ENCODE data around the gene SMC5.

Gene SMC5

DNA sequence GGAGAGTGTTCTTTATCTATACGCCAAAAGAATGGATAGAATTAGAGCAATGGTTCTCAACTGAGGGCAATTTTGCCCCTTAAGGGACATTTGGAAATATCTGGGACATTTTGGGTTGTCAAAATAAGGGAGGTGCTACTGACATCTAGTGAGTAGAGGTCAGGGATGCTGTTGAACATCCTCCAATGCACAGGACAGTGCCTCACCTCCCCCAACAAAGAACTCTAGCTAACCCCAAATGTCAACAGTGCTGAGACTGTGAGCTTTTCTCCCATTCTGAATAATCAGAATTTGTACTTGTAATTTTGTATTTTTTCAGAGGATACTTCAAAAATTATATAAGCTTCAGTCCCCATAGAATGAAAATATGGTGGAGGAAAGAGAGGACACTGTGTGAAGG is 8.6 kb upstream of the SMC5 start:
- Histone ChIP-seq H3K9me3 (ENCODE audit: control insufficient read depth in 1 of 2, low read length in 2 of 2) (no peaks in the 10 kb centered on the region), H3K27me3 (ENCODE audit: low read depth, low read length) (no peaks in the 10 kb centered on the region), H3K4me1 (ENCODE audit: control insufficient read depth in 1 of 2, insufficient read depth in 2 of 2, low read length in 2 of 2) (peaks cover 0 to under 1% of the 10 kb centered on the region in 2 donors), H3K36me3 (ENCODE audit: control insufficient read depth in 1 of 2, insufficient read depth in 2 of 2, low read length in 2 of 2) (no peaks in the 10 kb centered on the region), H3K27ac (ENCODE audit: low read length) (no peak overlapping the region), H3K4me3 (ENCODE audit: low read depth in 1 of 2, low read length in 2 of 2) (no peak overlapping the region)

DNA sequence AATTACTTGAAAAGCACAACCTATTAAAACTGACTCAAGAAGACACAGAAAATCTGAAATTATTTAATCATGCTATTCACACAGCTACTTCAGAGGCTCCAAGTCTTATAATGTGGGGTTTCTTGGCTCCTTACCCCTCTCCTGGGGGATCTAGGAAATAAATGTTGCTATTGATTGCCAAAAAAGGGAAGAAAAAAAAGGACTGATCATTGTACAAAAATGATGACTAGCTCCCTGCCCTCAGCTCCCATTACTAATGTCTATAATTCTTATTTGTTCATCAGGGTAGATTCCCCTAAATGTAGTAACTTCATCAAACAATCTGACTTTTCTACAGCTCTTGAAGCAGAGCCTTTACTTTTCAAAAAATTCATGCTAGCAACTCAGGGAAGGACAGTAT is 3.3 kb upstream of the SMC5 start:
- peak overlapping the region; percentile 31 to 61 for H3K4me3 ChIP-seq (ENCODE audit: low read depth in 1 of 2, low read length in 2 of 2)
- H3K27ac ChIP-seq (ENCODE audit: low read length) = peak overlapping the region; percentile 65
- H3K9me3 ChIP-seq (ENCODE audit: control insufficient read depth in 1 of 2, low read length in 2 of 2) = no peaks in the 10 kb centered on the region
- H3K4me1 ChIP-seq (ENCODE audit: control insufficient read depth in 1 of 2, insufficient read depth in 2 of 2, low read length in 2 of 2) = peaks cover 15% of the 10 kb centered on the region in 2 donors
- H3K36me3 ChIP-seq (ENCODE audit: control insufficient read depth in 1 of 2, insufficient read depth in 2 of 2, low read length in 2 of 2) = peaks cover 0 to 14% of the 10 kb centered on the region in 2 donors
- H3K27me3 ChIP-seq (ENCODE audit: low read depth, low read length) = no peaks in the 10 kb centered on the region

DNA sequence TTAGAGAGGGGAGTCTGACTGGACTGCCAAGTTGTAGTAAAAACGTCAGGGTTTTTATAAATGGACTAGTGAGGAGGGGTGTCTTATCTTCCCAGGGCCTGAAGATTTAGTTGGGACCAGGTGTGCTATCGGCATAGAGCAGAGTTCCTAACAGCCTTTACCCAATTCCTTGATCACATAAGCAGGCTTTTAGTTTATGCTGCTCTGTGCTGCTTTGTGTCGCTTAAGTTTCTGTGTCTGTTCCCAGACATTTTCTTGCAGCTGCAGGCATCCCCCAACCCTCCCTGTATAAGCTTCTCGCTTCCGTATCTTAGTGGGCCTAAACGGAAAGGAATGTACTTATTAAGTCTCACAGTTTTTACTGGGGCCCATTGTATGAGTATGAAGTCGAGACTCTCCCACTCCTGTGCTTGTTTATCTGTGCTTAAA is 2.6 kb upstream of the SMC5 start:
- H3K27ac ChIP-seq (ENCODE audit: low read length) = peak overlapping the region; percentile 65
- H3K4me1 ChIP-seq (ENCODE audit: control insufficient read depth in 1 of 2, insufficient read depth in 2 of 2, low read length in 2 of 2) = peaks cover 17 to 22% of the 10 kb centered on the region in 2 donors
- no peaks in the 10 kb centered on the region for H3K27me3 ChIP-seq (ENCODE audit: low read depth, low read length)
- peaks cover 0 to 16% of the 10 kb centered on the region in 2 donors for H3K36me3 ChIP-seq (ENCODE audit: control insufficient read depth in 1 of 2, insufficient read depth in 2 of 2, low read length in 2 of 2)
- H3K4me3 ChIP-seq (ENCODE audit: low read depth in 1 of 2, low read length in 2 of 2) = peak overlapping the region; percentile 31 to 61
- no peaks in the 10 kb centered on the region for H3K9me3 ChIP-seq (ENCODE audit: control insufficient read depth in 1 of 2, low read length in 2 of 2)

DNA sequence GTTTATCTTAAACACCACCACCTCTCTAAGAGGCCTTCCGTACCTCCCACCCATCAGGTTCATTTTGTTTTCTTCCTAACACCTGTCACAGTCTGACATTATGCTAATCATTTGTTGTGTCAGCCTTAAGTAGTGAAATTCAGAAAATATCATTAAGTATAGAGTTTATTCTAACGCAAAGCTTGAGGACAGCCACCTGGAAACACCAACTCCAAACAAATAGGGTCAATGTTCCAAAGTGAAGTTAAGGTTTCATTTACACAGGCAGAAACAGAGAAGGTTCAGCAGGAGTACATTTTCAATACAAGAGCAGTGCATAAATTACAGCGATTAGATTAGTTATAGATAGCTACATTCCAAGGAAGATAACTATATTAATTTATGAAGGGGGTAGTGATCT is 1.3 kb upstream of the SMC5 start:
- Histone ChIP-seq H3K4me1 (ENCODE audit: control insufficient read depth in 1 of 2, insufficient read depth in 2 of 2, low read length in 2 of 2) (peaks cover 22 to 31% of the 10 kb centered on the region in 2 donors), H3K27me3 (ENCODE audit: low read depth, low read length) (no peaks in the 10 kb centered on the region), H3K9me3 (ENCODE audit: control insufficient read depth in 1 of 2, low read length in 2 of 2) (no peaks in the 10 kb centered on the region), H3K4me3 (ENCODE audit: low read depth in 1 of 2, low read length in 2 of 2) (peak overlapping the region; percentile 85 to 99), H3K36me3 (ENCODE audit: control insufficient read depth in 1 of 2, insufficient read depth in 2 of 2, low read length in 2 of 2) (peaks cover 5 to 16% of the 10 kb centered on the region in 2 donors), H3K27ac (ENCODE audit: low read length) (peak overlapping the region; percentile 99)

DNA sequence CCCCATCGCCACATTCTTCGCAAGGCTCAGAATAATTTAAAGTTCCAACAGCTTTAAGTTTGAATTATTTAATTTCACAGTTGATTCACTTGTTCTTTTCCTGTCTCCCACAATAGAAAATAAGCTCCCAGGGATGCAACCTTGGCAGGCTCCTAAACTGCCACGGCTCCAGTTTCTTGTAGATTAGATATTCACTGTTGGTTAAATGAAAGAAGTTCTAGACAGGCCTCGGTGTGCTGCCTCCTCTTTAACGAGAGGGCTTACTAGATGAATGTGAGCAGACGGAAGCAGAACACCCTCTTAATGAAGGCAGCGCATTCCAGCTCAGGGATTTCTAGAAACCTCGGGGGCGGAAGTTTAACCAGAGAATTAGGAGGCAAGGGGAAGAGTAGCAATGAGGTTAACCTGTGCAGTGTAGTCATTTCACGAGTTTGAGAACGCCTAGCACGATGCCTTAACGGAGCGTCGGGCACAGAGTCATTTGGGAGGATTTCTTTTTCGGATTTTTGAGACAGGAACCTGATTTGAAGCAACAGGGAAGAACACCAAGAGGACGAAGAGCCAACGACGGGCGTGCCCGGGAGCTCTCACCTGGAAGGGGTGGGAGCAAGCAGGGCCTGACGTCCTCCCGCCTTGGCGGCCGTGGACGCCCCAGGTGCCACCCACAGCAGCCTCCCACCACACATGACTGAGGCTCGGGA is 637 bp upstream of the SMC5 start:
- Histone ChIP-seq H3K36me3 (ENCODE audit: control insufficient read depth in 1 of 2, insufficient read depth in 2 of 2, low read length in 2 of 2) (peaks cover 5 to 16% of the 10 kb centered on the region in 2 donors), H3K27me3 (ENCODE audit: low read depth, low read length) (no peaks in the 10 kb centered on the region), H3K9me3 (ENCODE audit: control insufficient read depth in 1 of 2, low read length in 2 of 2) (no peaks in the 10 kb centered on the region), H3K4me1 (ENCODE audit: control insufficient read depth in 1 of 2, insufficient read depth in 2 of 2, low read length in 2 of 2) (peaks cover 27 to 35% of the 10 kb centered on the region in 2 donors), H3K4me3 (ENCODE audit: low read depth in 1 of 2, low read length in 2 of 2) (peak overlapping the region; percentile 85 to 99), H3K27ac (ENCODE audit: low read length) (peak overlapping the region; percentile 99)

DNA sequence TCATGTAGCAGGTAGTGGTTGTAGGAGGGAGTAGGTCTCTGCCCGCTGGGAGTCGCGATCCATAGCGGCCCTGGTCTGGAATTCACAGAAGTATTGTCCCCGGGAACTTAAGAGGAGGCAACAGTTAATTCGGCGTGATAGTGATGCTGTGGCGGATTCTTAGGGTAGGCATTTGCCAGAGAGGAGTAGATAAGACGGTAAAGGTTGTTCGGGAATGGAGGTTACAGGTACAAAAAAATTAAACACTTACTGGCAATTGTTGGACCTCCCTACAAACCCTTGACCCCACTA is 679 bp downstream of the SMC5 start:
- peaks cover 7 to 18% of the 10 kb centered on the region in 2 donors for H3K36me3 ChIP-seq (ENCODE audit: control insufficient read depth in 1 of 2, insufficient read depth in 2 of 2, low read length in 2 of 2)
- no peaks in the 10 kb centered on the region for H3K9me3 ChIP-seq (ENCODE audit: control insufficient read depth in 1 of 2, low read length in 2 of 2)
- peak overlapping the region; percentile 85 to 99 for H3K4me3 ChIP-seq (ENCODE audit: low read depth in 1 of 2, low read length in 2 of 2)
- H3K4me1 ChIP-seq (ENCODE audit: control insufficient read depth in 1 of 2, insufficient read depth in 2 of 2, low read length in 2 of 2) = peaks cover 27 to 40% of the 10 kb centered on the region in 2 donors
- peak overlapping the region; percentile 99 for H3K27ac ChIP-seq (ENCODE audit: low read length)
- no peaks in the 10 kb centered on the region for H3K27me3 ChIP-seq (ENCODE audit: low read depth, low read length)

GRCh38 chr9:70260007-70260443 is 1.2 kb downstream of the SMC5 start:
- Histone ChIP-seq H3K27ac (ENCODE audit: low read length) (no peak overlapping the region), H3K4me3 (ENCODE audit: low read depth in 1 of 2, low read length in 2 of 2) (peak overlapping the region; percentile 85 to 99), H3K4me1 (ENCODE audit: control insufficient read depth in 1 of 2, insufficient read depth in 2 of 2, low read length in 2 of 2) (peaks cover 27 to 40% of the 10 kb centered on the region in 2 donors), H3K9me3 (ENCODE audit: control insufficient read depth in 1 of 2, low read length in 2 of 2) (no peaks in the 10 kb centered on the region), H3K36me3 (ENCODE audit: control insufficient read depth in 1 of 2, insufficient read depth in 2 of 2, low read length in 2 of 2) (peaks cover 13 to 24% of the 10 kb centered on the region in 2 donors), H3K27me3 (ENCODE audit: low read depth, low read length) (no peaks in the 10 kb centered on the region)

GRCh38 chr9:70260606-70261005 is 1.8 kb downstream of the SMC5 start:
- Histone ChIP-seq H3K4me1 (ENCODE audit: control insufficient read depth in 1 of 2, insufficient read depth in 2 of 2, low read length in 2 of 2) (peaks cover 22 to 40% of the 10 kb centered on the region in 2 donors), H3K27me3 (ENCODE audit: low read depth, low read length) (no peaks in the 10 kb centered on the region), H3K27ac (ENCODE audit: low read length) (no peak overlapping the region), H3K9me3 (ENCODE audit: control insufficient read depth in 1 of 2, low read length in 2 of 2) (no peaks in the 10 kb centered on the region), H3K4me3 (ENCODE audit: low read depth in 1 of 2, low read length in 2 of 2) (peak overlapping the region; percentile 47 to 85), H3K36me3 (ENCODE audit: control insufficient read depth in 1 of 2, insufficient read depth in 2 of 2, low read length in 2 of 2) (peaks cover 17 to 28% of the 10 kb centered on the region in 2 donors)

DNA sequence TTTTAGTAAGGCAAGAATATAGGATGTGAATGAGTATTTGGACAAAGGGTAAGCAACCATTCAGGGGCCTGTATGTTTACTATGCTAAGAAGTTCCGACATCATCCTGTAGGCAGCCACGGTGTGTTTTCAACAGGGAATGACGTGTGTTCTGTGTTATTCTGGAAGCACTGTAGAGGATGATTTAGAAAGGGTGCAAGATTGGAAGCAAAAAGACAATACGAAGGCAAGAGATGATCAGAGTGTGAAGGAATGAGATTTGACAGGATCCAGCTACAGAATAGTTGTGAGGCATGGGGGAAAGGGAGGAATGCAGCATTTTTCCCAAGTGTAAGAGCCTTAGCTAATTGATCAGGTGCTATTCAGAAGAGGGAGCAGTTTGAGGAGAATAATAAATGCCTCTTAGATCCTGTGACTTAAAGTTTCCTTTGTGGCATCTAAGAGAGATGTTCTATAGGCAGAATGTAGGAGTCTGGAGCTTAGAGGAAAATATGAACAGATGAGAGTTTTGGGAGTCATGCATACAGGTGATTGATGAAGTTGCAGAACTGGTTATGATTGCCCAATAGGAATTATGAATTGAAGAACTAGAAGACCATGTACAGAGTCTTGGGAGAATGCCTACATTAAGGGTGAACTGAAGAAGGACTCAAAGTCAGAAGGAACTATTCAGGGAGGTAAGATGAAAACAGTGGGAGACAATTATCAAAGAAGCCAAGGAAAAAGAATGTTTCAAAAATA is 2.5 kb downstream of the SMC5 start:
- H3K4me1 ChIP-seq (ENCODE audit: control insufficient read depth in 1 of 2, insufficient read depth in 2 of 2, low read length in 2 of 2) = peaks cover 20 to 39% of the 10 kb centered on the region in 2 donors
- peaks cover 22 to 31% of the 10 kb centered on the region in 2 donors for H3K36me3 ChIP-seq (ENCODE audit: control insufficient read depth in 1 of 2, insufficient read depth in 2 of 2, low read length in 2 of 2)
- no peak overlapping the region for H3K27ac ChIP-seq (ENCODE audit: low read length)
- no peak overlapping the region for H3K4me3 ChIP-seq (ENCODE audit: low read depth in 1 of 2, low read length in 2 of 2)
- no peaks in the 10 kb centered on the region for H3K27me3 ChIP-seq (ENCODE audit: low read depth, low read length)
- no peaks in the 10 kb centered on the region for H3K9me3 ChIP-seq (ENCODE audit: control insufficient read depth in 1 of 2, low read length in 2 of 2)

GRCh38 chr9:70262366-70262765 is 3.6 kb downstream of the SMC5 start:
- Histone ChIP-seq H3K36me3 (ENCODE audit: control insufficient read depth in 1 of 2, insufficient read depth in 2 of 2, low read length in 2 of 2) (peaks cover 27 to 32% of the 10 kb centered on the region in 2 donors), H3K4me3 (ENCODE audit: low read depth in 1 of 2, low read length in 2 of 2) (no peak overlapping the region), H3K27ac (ENCODE audit: low read length) (no peak overlapping the region), H3K9me3 (ENCODE audit: control insufficient read depth in 1 of 2, low read length in 2 of 2) (no peaks in the 10 kb centered on the region), H3K27me3 (ENCODE audit: low read depth, low read length) (no peaks in the 10 kb centered on the region), H3K4me1 (ENCODE audit: control insufficient read depth in 1 of 2, insufficient read depth in 2 of 2, low read length in 2 of 2) (peaks cover 18 to 33% of the 10 kb centered on the region in 2 donors)

- Histone ChIP-seq H3K36me3 (ENCODE audit: control insufficient read depth in 1 of 2, insufficient read depth in 2 of 2, low read length in 2 of 2) (peaks cover 27 to 36% of the 10 kb centered on the region in 2 donors), H3K4me3 (ENCODE audit: low read depth in 1 of 2, low read length in 2 of 2) (no peak overlapping the region), H3K27ac (ENCODE audit: low read length) (no peak overlapping the region), H3K27me3 (ENCODE audit: low read depth, low read length) (no peaks in the 10 kb centered on the region), H3K9me3 (ENCODE audit: control insufficient read depth in 1 of 2, low read length in 2 of 2) (no peaks in the 10 kb centered on the region), H3K4me1 (ENCODE audit: control insufficient read depth in 1 of 2, insufficient read depth in 2 of 2, low read length in 2 of 2) (peaks cover 16 to 33% of the 10 kb centered on the region in 2 donors)
Measured at GRCh38 chr9:70262948-70263347, 4.2 kb downstream of the SMC5 start.
